Muscle of arm (tissue), 12 donors: Measurements from ENCODE around the gene SPECC1L. TPM values are rescaled to one million over a fixed set of nuclear protein-coding genes. Genes with fewer than 3 reads are reported as not detected.

Experiments used
- DNase-seq: peaks from one replicate; pipeline ENCODE4 v3.0.0-alpha.2; 2013
- polyA plus RNA-seq, 12 donors: library from polyadenylated mRNA; unstranded; fragments of 120-200 nt; gene quantifications; one replicate each; pipeline ENCODE4 v1.2.1, GENCODE V29; 2013; ENCODE audit not compliant: insufficient read length in 12 of 12

SPECC1L gene
- polyA plus RNA-seq, 12 donors: 26.3 to 52.4 (median 29.6) TPM; not detected in 1

GRCh38 chr22:24465566-24465965 is 194.9 kb downstream of the SPECC1L start:
- no peak for DNase-seq

GRCh38 chr22:24465975-24466374 is 195.3 kb downstream of the SPECC1L start:
- no peak for DNase-seq

GRCh38 chr22:24466716-24467328 is 196.2 kb downstream of the SPECC1L start:
- DNase-seq: peak; percentile 62

GRCh38 chr22:24467340-24467739 is 196.7 kb downstream of the SPECC1L start:
- no peak for DNase-seq

Other genes starting within 250 kb of the SPECC1L start
- gene SUSD2, start 89.3 kb upstream of the SPECC1L start, polyA plus RNA-seq: 1 to 10 TPM in 2 of 12 donors, under 1 TPM in 9, not detected in 1; 0.32 to 3.0 (median 0.62) TPM
- 10 to 100 TPM in 7 of 12 donors, 1 to 10 TPM in 4, not detected in 1; 7.8 to 24.2 (median 12.0) TPM for gene GGT5, start 25.7 kb upstream of the SPECC1L start, polyA plus RNA-seq
- 10 to 100 TPM in 3 of 12 donors, 1 to 10 TPM in 8, not detected in 1; 5.9 to 28.9 (median 9.9) TPM for gene ADORA2A, start 156.8 kb downstream of the SPECC1L start, polyA plus RNA-seq
- gene UPB1, start 224.5 kb downstream of the SPECC1L start, polyA plus RNA-seq: 1 to 10 TPM in 2 of 12 donors, under 1 TPM in 8, not detected in 2; 0.28 to 1.2 (median 0.65) TPM